Measurements from ENCODE around the gene AMIGO2.

Gene AMIGO2

DNA sequence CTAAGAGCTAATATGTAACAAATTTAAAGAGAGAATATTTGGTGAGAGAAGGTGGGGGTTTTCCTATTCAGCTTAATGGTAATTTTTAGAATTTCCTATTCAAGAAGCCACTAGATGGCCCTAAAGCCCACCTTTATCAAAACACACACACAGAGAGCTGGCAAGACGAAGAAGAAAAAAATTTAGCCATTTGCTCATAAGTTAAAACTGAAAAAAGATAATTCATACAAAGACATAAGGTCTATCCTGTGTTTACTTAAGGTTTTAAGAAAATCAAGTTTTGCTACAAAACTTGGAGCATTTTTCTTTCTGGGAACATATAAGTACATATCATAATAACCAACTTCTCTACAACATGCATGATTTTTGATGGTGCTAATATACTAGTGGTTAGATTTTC, 47.1 kb downstream of the AMIGO2 start:
- peak; percentile 57 for DNase-seq

DNA sequence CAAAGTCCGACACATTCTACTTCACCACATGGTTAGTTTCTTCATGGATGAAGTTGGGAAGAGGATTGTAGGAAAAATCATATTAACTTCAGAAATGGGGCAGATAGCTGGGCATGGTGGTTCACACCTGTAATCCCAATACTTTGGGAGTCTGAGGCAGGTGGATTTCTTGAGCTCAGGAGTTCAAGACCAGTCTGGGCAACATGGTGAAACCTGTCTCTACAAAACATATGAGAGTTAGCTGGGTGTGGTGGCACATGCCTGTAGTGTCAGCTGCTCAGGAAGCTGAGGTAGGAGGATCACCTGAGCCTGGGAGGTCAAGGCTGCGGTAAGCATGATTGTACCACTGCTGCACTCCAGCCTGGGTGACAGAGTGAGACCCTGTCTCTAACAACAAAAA, 49.9 kb downstream of the AMIGO2 start:
- no peak for DNase-seq

DNA sequence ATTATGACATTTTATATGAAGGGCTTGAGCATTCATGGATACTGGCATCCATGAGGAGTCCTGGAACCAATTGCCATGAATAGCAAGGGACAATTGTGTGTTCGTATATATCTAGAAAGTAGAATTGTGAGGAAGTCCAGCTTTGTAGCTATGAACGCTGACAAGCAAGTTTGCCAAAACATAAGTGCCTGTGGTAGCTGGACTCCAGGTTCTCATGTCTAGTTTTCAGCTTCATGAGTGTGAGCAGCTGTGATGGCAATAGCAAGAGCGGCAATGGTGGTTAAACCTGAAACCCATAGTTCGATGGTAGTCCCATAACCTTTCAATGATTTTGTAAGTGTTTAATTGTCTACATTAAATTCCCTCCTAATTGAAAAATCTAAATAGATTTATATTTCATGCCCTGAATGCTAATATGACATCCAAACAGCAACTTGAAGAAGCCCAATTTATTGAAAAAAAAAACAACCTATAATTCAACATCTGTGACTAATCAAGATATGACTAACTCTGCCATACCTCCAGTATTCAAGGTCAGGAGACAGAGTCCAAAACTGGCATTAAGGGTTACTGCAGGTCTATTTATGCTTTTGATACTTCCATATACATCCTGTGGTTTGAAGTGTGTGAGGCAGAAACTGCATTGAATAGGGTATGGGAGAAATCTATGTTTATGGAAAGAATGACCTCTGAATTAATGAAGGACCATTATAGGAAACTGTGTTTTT, 50.6 kb downstream of the AMIGO2 start:
- DNase-seq: no peak

DNA sequence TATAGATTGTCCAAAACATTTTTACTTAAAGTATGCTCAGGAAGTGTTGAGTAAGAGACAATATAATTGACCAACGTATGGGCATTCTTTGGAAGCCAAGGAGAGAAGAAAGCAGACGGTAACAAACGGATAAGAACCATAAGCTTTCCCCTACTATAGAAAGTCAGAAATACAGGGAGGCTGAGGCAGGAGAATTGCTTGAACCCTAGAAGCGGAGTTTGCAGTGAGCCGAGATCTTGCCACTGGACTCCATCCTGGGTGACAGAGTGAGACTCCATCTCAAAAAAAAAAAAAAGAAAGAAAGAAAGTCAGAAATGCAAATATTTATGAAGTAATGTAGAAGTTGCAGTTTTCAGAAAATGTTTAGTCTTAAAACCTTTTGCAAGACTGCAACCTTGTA, 51.6 kb downstream of the AMIGO2 start:
- no peak for DNase-seq
